Measurements from ENCODE around the gene AUH.

Gene AUH

DNA sequence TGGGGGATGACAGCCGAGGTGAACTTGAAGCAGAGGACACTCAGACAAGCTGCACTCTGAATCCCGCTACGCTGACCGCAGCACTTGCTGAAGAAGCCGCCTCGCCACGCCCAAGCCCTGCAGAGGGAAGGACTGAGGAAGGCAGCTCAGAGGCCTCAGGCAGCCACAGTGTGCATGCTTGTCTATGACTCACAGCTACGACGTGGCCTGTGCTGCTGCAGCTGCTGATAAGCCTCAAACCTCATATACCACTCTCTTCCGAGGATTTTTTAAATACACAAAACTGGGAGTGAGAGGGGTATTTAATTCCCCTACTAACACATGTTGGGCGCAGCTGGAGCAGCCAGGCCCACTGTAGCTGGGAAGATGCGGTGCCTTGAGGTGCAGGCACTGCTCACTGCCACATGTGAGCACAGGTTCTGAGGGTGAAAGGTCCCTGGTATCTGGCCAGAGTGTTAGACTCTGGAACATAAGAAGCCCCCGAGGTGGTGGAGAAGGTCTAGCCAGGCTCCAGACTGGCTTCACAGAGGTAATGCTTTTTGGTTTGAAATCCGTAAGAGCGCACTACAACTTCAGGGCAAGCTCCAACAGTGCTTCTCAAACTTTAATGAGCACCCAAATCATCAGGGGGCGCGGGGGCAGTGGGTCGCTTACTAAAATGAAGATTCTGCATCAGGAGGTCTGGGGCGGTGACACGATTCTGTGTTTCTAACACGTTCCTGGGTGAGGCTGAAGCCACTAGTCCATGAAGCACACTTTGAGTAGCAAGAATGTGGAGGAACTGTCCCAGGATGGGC is 196.8 kb downstream of the AUH start:
- peak overlapping the region; percentile 45 to 48 for H3K9ac ChIP-seq (ENCODE audit: low read depth in 1 of 2, low read length in 2 of 2)

More for the DNA sequence above, 196.8 kb downstream of the AUH start:
- H3K4me3 ChIP-seq (ENCODE audit: low read depth in 1 of 2, low read length in 2 of 2), result peak overlapping the region in 1 of 2 donors; percentile 36
- peak overlapping the region; percentile 68 for H3K27ac ChIP-seq (ENCODE audit: low read depth, low read length)
- no peaks in the 10 kb centered on the region for H3K9me3 ChIP-seq (ENCODE audit: control insufficient read depth in 1 of 2, low read length in 2 of 2)
- H3K4me1 ChIP-seq (ENCODE audit: control insufficient read depth in 1 of 2, insufficient read depth in 2 of 2, low read length in 2 of 2), result peaks cover 32 to 39% of the 10 kb centered on the region in 2 donors
- no peaks in the 10 kb centered on the region for H3K36me3 ChIP-seq (ENCODE audit: control insufficient read depth in 1 of 2, insufficient read depth in 2 of 2, low read length in 2 of 2)
- no peaks in the 10 kb centered on the region for H3K27me3 ChIP-seq (ENCODE audit: control insufficient read depth in 1 of 2, insufficient read depth in 2 of 2, low read length in 2 of 2)
